ENCODE results near the gene REV3L.
"Not testable (repeated sequence)": the region's sequence is repeated elsewhere in the genome, so short reads cannot be mapped to it uniquely, and the experiment has no call there.

REV3L gene, protein sequence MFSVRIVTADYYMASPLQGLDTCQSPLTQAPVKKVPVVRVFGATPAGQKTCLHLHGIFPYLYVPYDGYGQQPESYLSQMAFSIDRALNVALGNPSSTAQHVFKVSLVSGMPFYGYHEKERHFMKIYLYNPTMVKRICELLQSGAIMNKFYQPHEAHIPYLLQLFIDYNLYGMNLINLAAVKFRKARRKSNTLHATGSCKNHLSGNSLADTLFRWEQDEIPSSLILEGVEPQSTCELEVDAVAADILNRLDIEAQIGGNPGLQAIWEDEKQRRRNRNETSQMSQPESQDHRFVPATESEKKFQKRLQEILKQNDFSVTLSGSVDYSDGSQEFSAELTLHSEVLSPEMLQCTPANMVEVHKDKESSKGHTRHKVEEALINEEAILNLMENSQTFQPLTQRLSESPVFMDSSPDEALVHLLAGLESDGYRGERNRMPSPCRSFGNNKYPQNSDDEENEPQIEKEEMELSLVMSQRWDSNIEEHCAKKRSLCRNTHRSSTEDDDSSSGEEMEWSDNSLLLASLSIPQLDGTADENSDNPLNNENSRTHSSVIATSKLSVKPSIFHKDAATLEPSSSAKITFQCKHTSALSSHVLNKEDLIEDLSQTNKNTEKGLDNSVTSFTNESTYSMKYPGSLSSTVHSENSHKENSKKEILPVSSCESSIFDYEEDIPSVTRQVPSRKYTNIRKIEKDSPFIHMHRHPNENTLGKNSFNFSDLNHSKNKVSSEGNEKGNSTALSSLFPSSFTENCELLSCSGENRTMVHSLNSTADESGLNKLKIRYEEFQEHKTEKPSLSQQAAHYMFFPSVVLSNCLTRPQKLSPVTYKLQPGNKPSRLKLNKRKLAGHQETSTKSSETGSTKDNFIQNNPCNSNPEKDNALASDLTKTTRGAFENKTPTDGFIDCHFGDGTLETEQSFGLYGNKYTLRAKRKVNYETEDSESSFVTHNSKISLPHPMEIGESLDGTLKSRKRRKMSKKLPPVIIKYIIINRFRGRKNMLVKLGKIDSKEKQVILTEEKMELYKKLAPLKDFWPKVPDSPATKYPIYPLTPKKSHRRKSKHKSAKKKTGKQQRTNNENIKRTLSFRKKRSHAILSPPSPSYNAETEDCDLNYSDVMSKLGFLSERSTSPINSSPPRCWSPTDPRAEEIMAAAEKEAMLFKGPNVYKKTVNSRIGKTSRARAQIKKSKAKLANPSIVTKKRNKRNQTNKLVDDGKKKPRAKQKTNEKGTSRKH (N-terminal part only)

GRCh38 chr6:111482959-111483735, at the start of gene REV3L:
Gene REV3L (minus strand): TSS chr6:111483218. CDS start chr6:111482888, 330 bp downstream.
- DNase-seq, result peak; percentile 46 to 96 (median 87)

DNA sequence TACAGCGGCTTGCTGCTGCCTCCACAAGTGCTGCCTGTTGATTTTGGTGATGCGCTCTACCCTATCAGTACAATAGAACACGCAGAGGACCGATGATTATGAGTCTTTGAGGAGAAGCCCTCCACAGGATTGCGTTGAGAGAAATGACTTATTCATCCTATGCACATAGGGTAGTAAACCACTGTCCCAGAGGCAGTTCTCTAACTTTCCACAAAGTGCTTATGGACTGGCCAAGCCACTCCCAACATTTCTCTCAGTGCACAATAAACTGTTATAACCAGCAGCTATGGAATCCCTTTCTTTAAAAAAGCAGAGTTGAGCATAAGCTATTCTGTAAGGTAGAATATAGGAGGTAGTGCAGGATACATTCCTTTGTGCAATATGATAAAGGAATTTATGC, 48.2 kb upstream of the REV3L start:
- DNase-seq, result no peak

DNA sequence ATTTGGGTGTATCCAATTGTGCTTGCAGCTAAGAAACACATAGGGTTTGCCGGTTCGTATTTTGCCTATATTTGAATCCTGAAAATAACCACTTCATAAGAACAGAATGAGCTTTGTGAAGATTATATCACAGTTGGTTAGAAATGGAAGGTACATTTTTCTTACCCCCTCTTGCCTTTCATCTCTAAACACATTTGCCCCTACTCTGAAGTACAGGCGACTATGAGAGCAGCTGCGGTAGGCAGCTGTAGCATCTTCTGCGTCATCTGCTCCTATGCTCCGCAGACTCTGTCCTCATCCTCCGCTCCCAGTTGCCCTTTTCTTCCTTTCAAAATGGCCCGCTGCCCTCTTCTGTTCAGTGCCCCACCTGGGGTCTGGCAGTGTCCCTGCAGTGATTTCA, 47.6 kb upstream of the REV3L start:
- peak in 1 of 58 donors; percentile 11 for DNase-seq

DNA sequence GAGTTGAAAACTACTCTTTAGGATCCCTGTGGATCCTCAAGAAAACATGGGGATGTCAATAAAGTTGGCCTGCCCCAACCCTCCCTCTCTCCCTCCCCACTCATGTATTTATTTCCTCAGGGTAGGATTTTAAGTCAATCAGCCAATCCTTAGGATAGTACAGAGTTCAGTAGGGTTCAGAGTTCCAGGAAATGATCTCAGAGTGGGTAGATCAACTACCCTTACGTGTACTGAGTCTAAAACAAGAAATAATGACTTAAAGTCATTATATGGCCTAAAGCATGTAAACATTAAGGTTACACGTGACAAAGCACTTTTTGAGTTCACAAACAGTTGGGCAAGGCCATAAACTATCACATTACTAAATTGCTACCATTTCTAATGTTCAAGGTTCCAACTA, 47.2 kb upstream of the REV3L start:
- DNase-seq, result no peak

- no peak for DNase-seq
These were observed 44.3 kb upstream of the REV3L start for GRCh38 chr6:111527367-111527766.

DNA sequence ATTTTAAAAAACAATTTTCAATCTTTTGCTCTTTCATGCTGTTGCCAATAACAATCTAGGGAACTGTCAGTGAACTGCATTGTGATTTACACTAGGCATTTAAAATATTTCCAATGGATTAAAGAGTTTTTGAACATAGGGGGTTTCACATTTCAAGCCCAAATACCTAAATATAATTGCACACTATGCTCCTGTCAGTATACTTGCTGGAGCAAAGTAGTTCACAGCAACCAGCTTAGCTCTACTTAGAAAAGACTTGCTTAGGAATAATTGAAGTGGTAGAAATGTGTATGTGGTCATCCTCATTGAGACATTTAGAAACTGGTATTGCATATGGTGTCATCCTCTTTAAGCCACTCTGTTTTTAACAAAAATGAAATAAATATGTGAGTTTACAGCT, 41.7 kb upstream of the REV3L start:
- DNase-seq, result no peak

DNA sequence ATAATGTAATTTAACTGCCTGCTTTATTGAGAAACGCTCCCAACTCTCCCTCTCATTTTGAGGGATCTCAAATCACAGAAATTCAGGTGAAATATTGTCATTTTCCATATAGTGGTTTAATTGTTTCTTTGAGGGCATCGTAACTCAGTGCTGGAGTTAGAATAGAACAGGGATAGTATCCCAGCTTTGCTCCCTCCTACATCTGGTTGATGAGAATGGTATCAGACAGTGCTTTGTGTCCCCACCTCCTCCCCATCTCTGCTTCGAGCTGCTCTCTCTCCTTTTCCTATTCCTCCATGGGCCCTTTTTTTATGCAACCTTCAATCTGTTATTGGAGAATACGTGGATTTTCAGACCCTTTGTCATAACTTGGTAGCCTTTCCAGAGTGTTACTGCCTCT, 41.2 kb upstream of the REV3L start:
- DNase-seq, result no peak

- no peak for DNase-seq
These were observed 40.6 kb upstream of the REV3L start for GRCh38 chr6:111523484-111524167.

GRCh38 chr6:111522393-111523020, 39.5 kb upstream of the REV3L start:
- no peak for DNase-seq

GRCh38 chr6:111521497-111522270, 38.7 kb upstream of the REV3L start:
- no peak for DNase-seq

- DNase-seq, result no peak
These were observed 37.5 kb upstream of the REV3L start for GRCh38 chr6:111520524-111520923.

DNA sequence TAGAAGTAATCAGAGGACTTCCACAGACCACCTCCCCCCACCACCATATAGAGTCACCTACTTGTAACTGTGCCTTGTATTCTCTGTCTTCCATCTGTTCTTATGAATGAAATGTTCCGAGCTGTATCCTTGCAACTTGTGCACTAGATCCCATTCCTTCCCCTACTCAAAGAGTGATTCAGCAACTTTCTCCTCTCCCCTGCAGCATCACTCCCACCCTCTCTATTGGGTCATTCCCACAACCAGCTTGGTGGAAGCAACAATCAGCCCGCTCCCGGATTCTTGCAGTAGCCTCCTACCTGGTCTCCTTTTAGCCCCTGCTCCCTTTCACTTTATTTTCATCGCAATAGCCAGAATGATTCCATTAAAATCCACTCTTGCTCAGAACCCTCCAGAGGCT, 34.9 kb upstream of the REV3L start:
- no peak for DNase-seq

- DNase-seq, result no peak
These were observed 32.2 kb upstream of the REV3L start for GRCh38 chr6:111515259-111515658.

- not testable (repeated sequence) for DNase-seq
These were observed 31.5 kb upstream of the REV3L start for GRCh38 chr6:111514531-111514930.

DNA sequence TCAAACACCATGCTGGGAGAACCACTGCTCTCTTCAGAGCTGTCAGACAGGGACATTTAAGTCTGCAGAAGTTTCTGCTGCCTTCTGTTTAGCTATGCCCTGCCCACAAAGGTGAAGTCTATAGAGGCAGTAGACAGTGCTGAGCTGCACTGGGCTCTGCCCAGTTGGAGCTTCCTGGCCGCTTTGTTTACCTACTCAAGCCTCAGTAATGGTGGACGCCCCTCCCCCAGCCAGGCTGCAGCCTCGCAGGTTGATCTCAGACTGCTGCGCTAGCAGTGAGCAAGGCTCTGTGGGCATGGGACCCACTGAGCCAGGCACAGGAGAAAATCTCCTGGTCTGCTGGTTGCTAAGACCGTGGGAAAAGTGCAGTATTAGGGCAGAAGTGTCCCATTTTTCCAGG, 24.2 kb upstream of the REV3L start:
- DNase-seq, result not testable (repeated sequence)

DNA sequence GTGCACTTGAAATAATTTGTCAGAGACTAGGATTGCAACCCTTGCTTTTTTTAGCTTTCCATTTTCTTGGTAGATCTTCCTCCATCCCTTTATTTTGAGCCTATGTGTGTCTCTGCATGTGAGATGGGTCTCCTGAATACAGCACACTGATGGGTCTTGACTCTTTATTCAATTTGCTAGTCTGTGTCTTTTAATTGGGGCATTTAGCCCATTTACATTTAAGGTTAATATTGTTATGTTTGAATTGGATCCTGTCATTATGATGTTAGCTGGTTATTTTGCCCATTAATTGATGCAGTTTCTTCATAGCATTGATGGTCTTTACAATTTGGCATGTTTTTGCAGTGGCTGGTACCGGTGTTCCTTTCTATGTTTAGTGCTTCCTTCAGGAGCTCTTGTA, 22.5 kb upstream of the REV3L start:
- not testable (repeated sequence) for DNase-seq

DNA sequence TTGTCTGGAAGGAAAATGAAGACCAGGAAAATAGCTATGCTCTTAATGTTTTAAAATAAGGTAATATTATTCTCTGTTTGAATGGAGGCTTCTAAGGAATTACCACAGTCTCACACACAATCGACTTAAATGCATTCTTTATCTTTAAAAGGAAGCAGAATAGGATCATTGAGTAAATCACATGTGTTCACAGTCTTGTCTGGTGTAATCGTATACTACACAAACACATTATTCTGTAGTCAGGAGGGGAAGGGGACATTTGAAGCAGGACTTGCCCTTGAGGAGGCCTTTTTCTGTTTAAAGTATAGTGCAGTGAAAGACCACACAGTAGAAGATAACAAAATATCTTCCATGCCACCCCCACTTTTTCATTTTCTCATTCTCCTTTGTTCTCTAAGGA, 20.6 kb upstream of the REV3L start:
- DNase-seq, result no peak

GRCh38 chr6:111503194-111503593, 20.2 kb upstream of the REV3L start:
- DNase-seq, result no peak

DNA sequence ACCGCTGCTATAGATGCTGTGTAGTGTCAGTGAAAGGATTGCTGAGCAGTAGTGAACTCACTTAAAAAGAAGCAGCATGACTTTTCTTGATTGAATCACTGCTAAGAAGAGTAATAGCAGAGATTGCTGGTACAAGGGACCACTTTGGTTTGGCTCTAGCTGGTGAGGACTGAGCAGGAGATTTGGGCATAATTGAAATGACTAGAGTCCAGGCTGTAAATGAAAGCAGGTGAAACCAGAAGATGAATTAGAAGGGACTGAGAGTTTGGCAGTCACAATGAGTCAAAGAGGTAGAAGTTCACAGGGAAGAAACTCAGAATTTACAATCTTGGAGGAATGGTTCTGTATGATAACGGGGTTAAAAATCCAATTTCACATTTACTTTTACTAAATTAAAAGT, 19.1 kb upstream of the REV3L start:
- DNase-seq, result no peak

All from anterior cingulate cortex (tissue), 58 donors.